ENCODE measurements around the gene MPZL1. TPM values are rescaled to one million over a fixed set of nuclear protein-coding genes. Genes with fewer than 3 reads are reported as not detected.
A peak's percentile ranks its signal among the peaks of the same experiment; 100 is the strongest.

Gene MPZL1
- total RNA-seq, 1 experiment from 2014 or later, result 273 TPM

GRCh38 chr1:167744901-167745300 lies 23.1 kb downstream of the MPZL1 start:
- Mint-ChIP-seq H3K4me3 (ENCODE audit: unreplicated experiment) (no peak overlapping the region), H3K27ac (ENCODE audit: unreplicated experiment) (no peak overlapping the region), H3K36me3 (ENCODE audit: insufficient read depth, unreplicated experiment) (peaks cover 21% of the 10 kb centered on the region), H3K27me3 (ENCODE audit: insufficient read depth, unreplicated experiment) (no peaks in the 10 kb centered on the region), H3K9me3 (ENCODE audit: unreplicated experiment) (no peaks in the 10 kb centered on the region), H3K4me1 (ENCODE audit: low read depth, unreplicated experiment) (peaks cover 69% of the 10 kb centered on the region)
- TF ChIP-seq, protein P1, sequence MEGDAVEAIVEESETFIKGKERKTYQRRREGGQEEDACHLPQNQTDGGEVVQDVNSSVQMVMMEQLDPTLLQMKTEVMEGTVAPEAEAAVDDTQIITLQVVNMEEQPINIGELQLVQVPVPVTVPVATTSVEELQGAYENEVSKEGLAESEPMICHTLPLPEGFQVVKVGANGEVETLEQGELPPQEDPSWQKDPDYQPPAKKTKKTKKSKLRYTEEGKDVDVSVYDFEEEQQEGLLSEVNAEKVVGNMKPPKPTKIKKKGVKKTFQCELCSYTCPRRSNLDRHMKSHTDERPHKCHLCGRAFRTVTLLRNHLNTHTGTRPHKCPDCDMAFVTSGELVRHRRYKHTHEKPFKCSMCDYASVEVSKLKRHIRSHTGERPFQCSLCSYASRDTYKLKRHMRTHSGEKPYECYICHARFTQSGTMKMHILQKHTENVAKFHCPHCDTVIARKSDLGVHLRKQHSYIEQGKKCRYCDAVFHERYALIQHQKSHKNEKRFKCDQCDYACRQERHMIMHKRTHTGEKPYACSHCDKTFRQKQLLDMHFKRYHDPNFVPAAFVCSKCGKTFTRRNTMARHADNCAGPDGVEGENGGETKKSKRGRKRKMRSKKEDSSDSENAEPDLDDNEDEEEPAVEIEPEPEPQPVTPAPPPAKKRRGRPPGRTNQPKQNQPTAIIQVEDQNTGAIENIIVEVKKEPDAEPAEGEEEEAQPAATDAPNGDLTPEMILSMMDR (IDR thresholded peaks at IDR 0.05; ENCODE audit: insufficient read depth in 1 of 2, low read depth in 1 of 2, low read length in 1 of 2, severe bottlenecking in 1 of 2, unreplicated experiment in 1 of 2), result no peak
- ChIA-PET POLR2A (no interaction called here), CTCF (no interaction called here)
- DNase-seq, result no peak
- Histone ChIP-seq H3K4me3 (ENCODE audit: low read depth, low read length) (no peak overlapping the region), H3K9me3 (no peaks in the 10 kb centered on the region), H3K27me3 (replicated peaks; ENCODE audit: control insufficient read depth, insufficient read depth, low read length) (no peaks in the 10 kb centered on the region), H3K4me1 (peaks cover 66% of the 10 kb centered on the region), H3K36me3 (ENCODE audit: control insufficient read depth, insufficient read depth, low read length) (no peaks in the 10 kb centered on the region)
- intact Hi-C loops (cut with micrococcal nuclease; ENCODE audit: unreplicated experiment), result loop anchor here (2.0 kb wide), 1 partner anchor 24 kb away; the partner anchor contains the start of gene MPZL1
- no TSS peak for BruUV-seq (replicated peaks)

GRCh38 chr1:167746013-167746672 lies 24.4 kb downstream of the MPZL1 start:
- Mint-ChIP-seq H3K4me3 (ENCODE audit: unreplicated experiment) (no peak overlapping the region), H3K27me3 (ENCODE audit: insufficient read depth, unreplicated experiment) (no peaks in the 10 kb centered on the region), H3K4me1 (ENCODE audit: low read depth, unreplicated experiment) (peaks cover 62% of the 10 kb centered on the region), H3K36me3 (ENCODE audit: insufficient read depth, unreplicated experiment) (peaks cover 19% of the 10 kb centered on the region), H3K27ac (ENCODE audit: unreplicated experiment) (peak overlapping the region; percentile 69), H3K9me3 (ENCODE audit: unreplicated experiment) (no peaks in the 10 kb centered on the region)
- intact Hi-C loops (cut with micrococcal nuclease; ENCODE audit: unreplicated experiment), result no loop called here
- DNase-seq, result no peak
- no peaks in the 10 kb centered on the region for H3K9me3 ChIP-seq
- BruUV-seq (replicated peaks), result no TSS peak
- no peak overlapping the region for H3K4me3 ChIP-seq (ENCODE audit: low read depth, low read length)
- peaks cover 67% of the 10 kb centered on the region for H3K4me1 ChIP-seq
- TF ChIP-seq, protein P1 (IDR thresholded peaks at IDR 0.05; ENCODE audit: insufficient read depth in 1 of 2, low read depth in 1 of 2, low read length in 1 of 2, severe bottlenecking in 1 of 2, unreplicated experiment in 1 of 2), result no peak
- no peaks in the 10 kb centered on the region for H3K36me3 ChIP-seq (ENCODE audit: control insufficient read depth, insufficient read depth, low read length)
- POLR2A ChIA-PET, result no interaction called here
- CTCF ChIA-PET, result no interaction called here
- H3K27me3 ChIP-seq (replicated peaks; ENCODE audit: control insufficient read depth, insufficient read depth, low read length), result no peaks in the 10 kb centered on the region

- TF ChIP-seq, protein P1 (IDR thresholded peaks at IDR 0.05; ENCODE audit: insufficient read depth in 1 of 2, low read depth in 1 of 2, low read length in 1 of 2, severe bottlenecking in 1 of 2, unreplicated experiment in 1 of 2), result no peak
- Histone ChIP-seq H3K27me3 (replicated peaks; ENCODE audit: control insufficient read depth, insufficient read depth, low read length) (no peaks in the 10 kb centered on the region), H3K36me3 (ENCODE audit: control insufficient read depth, insufficient read depth, low read length) (no peaks in the 10 kb centered on the region), H3K4me1 (peaks cover 64% of the 10 kb centered on the region), H3K9me3 (no peaks in the 10 kb centered on the region), H3K4me3 (ENCODE audit: low read depth, low read length) (no peak overlapping the region)
- intact Hi-C loops (cut with micrococcal nuclease; ENCODE audit: unreplicated experiment), result no loop called here
- no peak for DNase-seq
- Mint-ChIP-seq H3K4me3 (ENCODE audit: unreplicated experiment) (no peak overlapping the region), H3K27ac (ENCODE audit: unreplicated experiment) (no peak overlapping the region), H3K4me1 (ENCODE audit: low read depth, unreplicated experiment) (peaks cover 67% of the 10 kb centered on the region), H3K9me3 (ENCODE audit: unreplicated experiment) (no peaks in the 10 kb centered on the region), H3K27me3 (ENCODE audit: insufficient read depth, unreplicated experiment) (no peaks in the 10 kb centered on the region), H3K36me3 (ENCODE audit: insufficient read depth, unreplicated experiment) (peaks cover 26% of the 10 kb centered on the region)
- ChIA-PET CTCF (no interaction called here), POLR2A (no interaction called here)
- BruUV-seq (replicated peaks), result no TSS peak
Observed at GRCh38 chr1:167746988-167747655, 25.3 kb downstream of the MPZL1 start.
